ENCODE measurements around the gene PRDM10.

The PRDM10 gene

DNA sequence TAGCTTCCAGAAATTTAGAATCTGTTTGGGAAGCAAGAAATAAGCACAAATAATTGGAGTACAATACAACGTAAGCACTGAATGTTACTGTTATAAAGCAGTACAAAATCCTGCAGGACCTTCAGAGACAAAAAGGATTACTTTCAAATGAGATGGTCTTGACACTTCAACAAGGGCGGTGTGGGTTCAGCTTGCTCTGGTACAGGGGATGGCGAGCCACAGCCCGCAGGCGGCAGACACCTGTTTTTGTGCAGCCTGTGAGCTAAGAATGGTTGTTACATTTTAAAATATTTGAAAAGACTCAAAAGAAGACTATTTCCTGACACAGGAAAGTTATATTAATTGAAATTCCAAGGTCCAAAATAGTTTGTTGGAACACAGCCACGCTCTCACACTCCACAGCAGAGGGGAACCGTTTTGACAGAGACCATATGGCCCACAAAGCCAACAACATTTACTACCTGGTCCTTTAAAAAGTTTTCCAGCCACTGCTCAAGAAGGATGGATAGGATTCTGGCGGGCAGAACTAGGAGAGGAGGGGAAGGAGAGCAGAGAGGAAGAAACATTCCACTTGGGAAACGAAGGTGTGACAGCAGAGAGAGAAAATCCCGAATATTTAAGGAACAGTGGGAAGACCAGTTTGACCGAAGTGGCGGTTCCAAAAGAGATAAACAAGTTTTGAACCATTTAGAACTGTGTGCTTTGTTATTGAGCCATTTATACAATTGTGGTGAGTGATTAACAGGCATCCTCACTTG is 6.3 kb downstream of the PRDM10 start:
- no peak for TF ChIP-seq SIN3A (IDR thresholded peaks at IDR 0.05; ENCODE audit: borderline replicate concordance, insufficient read depth, low read length)
- no peak for TF ChIP-seq FOXP2 (optimal IDR thresholded peaks at IDR 0.05; ENCODE audit: borderline replicate concordance, extremely low read depth, extremely low read length, insufficient read depth)
- no peak for TF ChIP-seq POLR2AphosphoS5 (IDR thresholded peaks at IDR 0.05; ENCODE audit: low read depth, low read length)
- TF ChIP-seq TAF1 (IDR thresholded peaks at IDR 0.05; ENCODE audit: borderline replicate concordance, insufficient read depth, low read length) = no peak
- TF ChIP-seq REST (IDR thresholded peaks at IDR 0.05; ENCODE audit: insufficient read depth in 1 of 2, low read depth in 2 of 2, low read length in 2 of 2) = no peak

- no peak for TF ChIP-seq REST (IDR thresholded peaks at IDR 0.05; ENCODE audit: insufficient read depth in 1 of 2, low read depth in 2 of 2, low read length in 2 of 2)
- TF ChIP-seq FOXP2 (optimal IDR thresholded peaks at IDR 0.05; ENCODE audit: borderline replicate concordance, extremely low read depth, extremely low read length, insufficient read depth) = no peak
- TF ChIP-seq SIN3A (IDR thresholded peaks at IDR 0.05; ENCODE audit: borderline replicate concordance, insufficient read depth, low read length) = no peak
- no peak for TF ChIP-seq POLR2AphosphoS5 (IDR thresholded peaks at IDR 0.05; ENCODE audit: low read depth, low read length)
- no peak for TF ChIP-seq TAF1 (IDR thresholded peaks at IDR 0.05; ENCODE audit: borderline replicate concordance, insufficient read depth, low read length)
Measured at GRCh38 chr11:129995163-129995562, 7.5 kb downstream of the PRDM10 start.

DNA sequence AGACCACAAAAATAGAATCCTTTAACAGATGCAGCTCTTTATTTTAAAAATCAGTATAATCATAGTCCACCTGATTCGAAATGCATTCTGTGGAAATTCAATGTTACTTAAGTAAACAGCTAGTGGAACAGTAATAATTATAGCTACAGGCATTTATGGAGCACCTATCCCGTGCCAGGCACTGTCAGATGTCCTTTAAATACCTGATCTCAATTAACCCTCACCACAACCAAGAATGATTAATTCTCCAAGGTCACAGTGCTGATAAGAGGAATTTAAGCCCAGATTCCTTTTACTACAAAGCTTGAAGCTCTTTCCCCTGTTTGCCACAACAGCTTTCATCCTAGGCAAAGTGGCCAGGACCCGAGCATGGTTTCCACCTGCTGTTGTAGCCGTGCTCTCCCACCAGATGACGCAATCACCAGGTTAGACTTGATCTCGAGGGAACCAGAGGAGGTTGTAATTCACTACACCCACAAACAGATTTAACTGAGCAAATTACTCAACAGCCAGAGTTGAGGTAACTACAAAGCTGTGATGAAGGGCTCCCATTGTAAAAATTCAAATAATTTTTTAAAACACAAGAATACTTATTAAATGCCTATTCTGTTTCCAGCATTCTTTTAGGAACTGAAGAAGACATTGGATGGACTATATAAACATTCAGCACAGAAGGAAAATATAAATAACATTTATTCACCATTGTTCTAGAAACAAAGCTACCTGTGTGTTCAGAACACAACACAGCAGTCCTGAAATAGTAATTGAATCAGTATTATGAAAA is 10.3 kb downstream of the PRDM10 start:
- TF ChIP-seq SIN3A (IDR thresholded peaks at IDR 0.05; ENCODE audit: borderline replicate concordance, insufficient read depth, low read length) (no peak), TAF1 (IDR thresholded peaks at IDR 0.05; ENCODE audit: borderline replicate concordance, insufficient read depth, low read length) (no peak), REST (IDR thresholded peaks at IDR 0.05; ENCODE audit: insufficient read depth in 1 of 2, low read depth in 2 of 2, low read length in 2 of 2) (no peak), FOXP2 (optimal IDR thresholded peaks at IDR 0.05; ENCODE audit: borderline replicate concordance, extremely low read depth, extremely low read length, insufficient read depth) (no peak), POLR2AphosphoS5 (IDR thresholded peaks at IDR 0.05; ENCODE audit: low read depth, low read length) (no peak)

DNA sequence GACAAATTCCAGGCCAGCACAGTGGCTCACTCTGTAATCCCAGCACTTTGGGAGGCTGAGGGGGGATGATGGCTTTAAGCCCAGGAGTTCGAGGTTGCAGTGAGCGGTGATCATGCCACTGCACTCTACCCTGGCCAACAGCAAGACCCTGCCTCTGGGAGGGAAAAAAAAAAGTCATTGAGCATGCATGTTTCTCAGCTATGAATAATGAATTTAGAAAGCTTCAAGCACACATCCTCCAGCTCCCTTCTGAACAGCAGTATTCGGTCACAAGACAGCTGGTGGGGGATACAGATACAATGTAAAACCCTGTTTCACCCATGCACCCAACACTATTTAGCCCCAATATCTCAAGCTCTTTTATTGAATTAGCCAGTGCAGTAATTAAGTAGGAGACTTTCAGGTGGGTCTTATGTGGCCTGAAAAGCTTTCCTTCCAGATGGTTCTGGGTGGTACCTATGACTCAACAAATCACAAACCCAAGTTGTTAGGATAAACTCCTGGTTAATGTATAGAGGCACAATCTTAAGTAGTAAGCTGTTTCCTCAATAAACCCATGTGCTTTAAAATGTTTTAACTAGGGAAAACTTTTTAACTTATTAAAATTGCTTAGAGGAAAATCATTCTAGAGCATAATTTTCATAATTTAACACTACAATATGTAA is 13.4 kb downstream of the PRDM10 start:
- no peak for TF ChIP-seq TAF1 (IDR thresholded peaks at IDR 0.05; ENCODE audit: borderline replicate concordance, insufficient read depth, low read length)
- TF ChIP-seq FOXP2 (optimal IDR thresholded peaks at IDR 0.05; ENCODE audit: borderline replicate concordance, extremely low read depth, extremely low read length, insufficient read depth) = no peak
- no peak for TF ChIP-seq REST (IDR thresholded peaks at IDR 0.05; ENCODE audit: insufficient read depth in 1 of 2, low read depth in 2 of 2, low read length in 2 of 2)
- TF ChIP-seq POLR2AphosphoS5 (IDR thresholded peaks at IDR 0.05; ENCODE audit: low read depth, low read length) = no peak
- no peak for TF ChIP-seq SIN3A (IDR thresholded peaks at IDR 0.05; ENCODE audit: borderline replicate concordance, insufficient read depth, low read length)
